ENCODE results near the gene DGCR6L.

The DGCR6L gene

DNA sequence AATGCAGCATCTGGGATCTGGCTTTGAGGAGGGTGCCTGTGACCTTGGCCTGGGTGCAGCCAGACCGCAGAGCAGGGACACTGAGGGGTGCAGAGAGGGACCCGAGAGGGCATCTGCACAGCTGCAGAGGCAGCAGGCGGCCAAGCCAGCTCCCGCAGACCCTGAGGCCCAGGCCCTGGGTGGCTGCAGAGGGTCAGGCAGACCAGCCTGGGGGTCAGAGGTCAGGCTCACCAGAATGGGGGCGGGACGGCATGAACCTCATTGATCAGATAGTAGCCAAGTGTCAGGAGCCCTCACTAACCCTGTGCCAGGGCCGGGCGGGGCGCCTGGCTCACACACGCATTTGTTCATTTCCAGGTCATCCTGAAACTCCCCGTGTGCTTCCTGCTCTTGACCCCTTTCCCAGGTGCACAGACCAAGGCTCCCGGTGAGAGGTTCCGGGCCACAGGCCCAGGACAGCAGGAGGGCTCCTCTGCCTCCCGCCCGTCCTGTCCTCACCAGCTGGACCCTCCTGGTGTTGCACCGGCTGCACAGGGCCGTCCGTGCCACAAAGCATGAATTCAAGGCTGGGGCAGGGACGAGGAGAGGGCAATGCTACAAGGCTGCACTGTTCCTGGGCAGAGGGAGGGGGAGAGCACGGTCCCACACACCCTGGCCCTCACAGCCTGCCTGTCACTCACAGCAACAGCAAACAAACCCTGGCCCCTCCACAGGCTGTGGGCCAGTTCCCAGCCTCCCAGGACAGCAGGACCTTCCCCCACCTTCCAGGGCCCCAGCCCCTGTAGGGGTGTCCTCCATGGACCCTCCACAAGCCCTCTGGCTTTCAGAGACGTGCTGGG, 55.0 kb downstream of the DGCR6L start:
- TF ChIP-seq, protein P1, sequence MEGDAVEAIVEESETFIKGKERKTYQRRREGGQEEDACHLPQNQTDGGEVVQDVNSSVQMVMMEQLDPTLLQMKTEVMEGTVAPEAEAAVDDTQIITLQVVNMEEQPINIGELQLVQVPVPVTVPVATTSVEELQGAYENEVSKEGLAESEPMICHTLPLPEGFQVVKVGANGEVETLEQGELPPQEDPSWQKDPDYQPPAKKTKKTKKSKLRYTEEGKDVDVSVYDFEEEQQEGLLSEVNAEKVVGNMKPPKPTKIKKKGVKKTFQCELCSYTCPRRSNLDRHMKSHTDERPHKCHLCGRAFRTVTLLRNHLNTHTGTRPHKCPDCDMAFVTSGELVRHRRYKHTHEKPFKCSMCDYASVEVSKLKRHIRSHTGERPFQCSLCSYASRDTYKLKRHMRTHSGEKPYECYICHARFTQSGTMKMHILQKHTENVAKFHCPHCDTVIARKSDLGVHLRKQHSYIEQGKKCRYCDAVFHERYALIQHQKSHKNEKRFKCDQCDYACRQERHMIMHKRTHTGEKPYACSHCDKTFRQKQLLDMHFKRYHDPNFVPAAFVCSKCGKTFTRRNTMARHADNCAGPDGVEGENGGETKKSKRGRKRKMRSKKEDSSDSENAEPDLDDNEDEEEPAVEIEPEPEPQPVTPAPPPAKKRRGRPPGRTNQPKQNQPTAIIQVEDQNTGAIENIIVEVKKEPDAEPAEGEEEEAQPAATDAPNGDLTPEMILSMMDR (IDR thresholded peaks at IDR 0.05) = no peak
- Histone ChIP-seq H3K4me1 (no peaks in the 10 kb centered on the region), H3K27me3 (ENCODE audit: control insufficient read depth, insufficient read depth, low read length) (no peaks in the 10 kb centered on the region), H3K27ac (no peak overlapping the region), H3K9ac (no peak overlapping the region), H2AFZ (no peak overlapping the region), H3K4me3 (ENCODE audit: low read depth, low read length) (no peak overlapping the region), H3K4me2 (ENCODE audit: low read length) (no peak overlapping the region), H3K79me2 (no peaks in the 10 kb centered on the region), H3K9me3 (ENCODE audit: control insufficient read depth, low read length) (no peaks in the 10 kb centered on the region), H3K36me3 (ENCODE audit: control insufficient read depth, insufficient read depth, low read length) (no peaks in the 10 kb centered on the region)
